Gastroesophageal sphincter (tissue), 4 donors: ENCODE measurements around the gene FBXO47. TPM values are rescaled to one million over a fixed set of nuclear protein-coding genes. Genes with fewer than 3 reads are reported as not detected.
"Not testable (repeated sequence)": the region's sequence is repeated elsewhere in the genome, so short reads cannot be mapped to it uniquely, and the experiment has no call there.

Experiments used
- ATAC-seq: fragments of 150-250 bp; one replicate; pipeline ENCODE4 v1.9.1; 2016; ENCODE audit warnings: mild to moderate bottlenecking, moderate library complexity
- H3K27ac ChIP-seq, 4 donors: fragments of 200-600 bp; sonication (generic) in 3 of 4; 1 replicate in 3 of 4; 2 replicates in 1 of 4; pipeline ENCODE4 v1.5.1; 2016 to 2019
- H3K27me3 ChIP-seq: fragments of 200-600 bp; sonication (generic); one replicate; pipeline ENCODE4 v1.5.1; 2019
- H3K36me3 ChIP-seq, 2 donors: fragments of 200-600 bp; sonication (generic); one replicate each; pipeline ENCODE4 v1.5.1; 2019; ENCODE audit warnings: control low read depth in 1 of 2
- H3K4me1 ChIP-seq, 3 donors: fragments of 200-600 bp; sonication (generic); 1 replicate in 2 of 3; 2 replicates in 1 of 3; pipeline ENCODE4 v1.5.1; 2016 to 2019; ENCODE audit warnings: control low read depth in 2 of 3
- H3K4me3 ChIP-seq, 2 donors: fragments of 200-600 bp; sonication (generic); one replicate each; pipeline ENCODE4 v1.5.1; 2019; ENCODE audit warnings: mild to moderate bottlenecking in 1 of 2, moderate library complexity in 1 of 2
- H3K9me3 ChIP-seq, 3 donors: fragments of 200-600 bp; sonication (generic); one replicate each; pipeline ENCODE4 v1.5.1; 2017 to 2019; ENCODE audit warnings: control low read depth in 2 of 3
- EP300 ChIP-seq: sonication (generic); formaldehyde crosslinking; IDR thresholded peaks from one replicate; pipeline ENCODE4 v1.6.1; 2017; ENCODE audit warnings: antibody characterized with exemption, mild to moderate bottlenecking
- POLR2A ChIP-seq, 2 donors: fragments of 450-650 bp; IDR thresholded peaks; one replicate each; pipeline ENCODE4 v1.6.1; 2017; ENCODE audit warnings: antibody characterized with exemption in 2 of 2, mild to moderate bottlenecking in 2 of 2, moderate library complexity in 1 of 2
- POLR2AphosphoS5 ChIP-seq: sonication (generic); formaldehyde crosslinking; IDR thresholded peaks from one replicate; pipeline ENCODE4 v1.6.1; 2017; ENCODE audit warnings: antibody characterized with exemption
- WGBS, 2 donors: methylation state at CpG; one replicate each; pipeline ENCODE4 v1.1.5; 2018; ENCODE audit warnings: low coverage in 1 of 2; 5-methylcytosine and 5-hydroxymethylcytosine counted together
- total RNA-seq, 4 donors: library from RNA; depleted of rRNA; stranded (reverse); fragments of >200 nt; gene quantifications; one replicate each; pipeline ENCODE4 v1.1.0, GENCODE V29; 2016
- TF ChIP-seq, protein P1 (sequence below), 4 experiments: fragments of 200-600 bp in 2 of 4; fragments of 450-650 bp in 2 of 4; sonication (generic) in 1 of 4; IDR thresholded peaks; one replicate each; pipeline ENCODE4 v1.5.1; 2017 to 2019; ENCODE audit warnings: antibody characterized with exemption in 4 of 4, mild to moderate bottlenecking in 2 of 4, moderate library complexity in 2 of 4

FBXO47 gene
- total RNA-seq, 4 donors from 2014 or later = 0.25 TPM; not detected in 3

GRCh38 chr17:38947189-38947588 is 20.0 kb downstream of the FBXO47 start:
- peaks cover 0 to 17% (median 0%) of the 10 kb centered on the region in 3 donors for H3K4me1 ChIP-seq
- H3K36me3 ChIP-seq = no peaks in the 10 kb centered on the region
- no peak overlapping the region for H3K27ac ChIP-seq
- no peak for ATAC-seq
- TF ChIP-seq POLR2AphosphoS5 = no peak
- no peak for TF ChIP-seq POLR2A (IDR thresholded peaks at IDR 0.05)
- TF ChIP-seq, protein P1, sequence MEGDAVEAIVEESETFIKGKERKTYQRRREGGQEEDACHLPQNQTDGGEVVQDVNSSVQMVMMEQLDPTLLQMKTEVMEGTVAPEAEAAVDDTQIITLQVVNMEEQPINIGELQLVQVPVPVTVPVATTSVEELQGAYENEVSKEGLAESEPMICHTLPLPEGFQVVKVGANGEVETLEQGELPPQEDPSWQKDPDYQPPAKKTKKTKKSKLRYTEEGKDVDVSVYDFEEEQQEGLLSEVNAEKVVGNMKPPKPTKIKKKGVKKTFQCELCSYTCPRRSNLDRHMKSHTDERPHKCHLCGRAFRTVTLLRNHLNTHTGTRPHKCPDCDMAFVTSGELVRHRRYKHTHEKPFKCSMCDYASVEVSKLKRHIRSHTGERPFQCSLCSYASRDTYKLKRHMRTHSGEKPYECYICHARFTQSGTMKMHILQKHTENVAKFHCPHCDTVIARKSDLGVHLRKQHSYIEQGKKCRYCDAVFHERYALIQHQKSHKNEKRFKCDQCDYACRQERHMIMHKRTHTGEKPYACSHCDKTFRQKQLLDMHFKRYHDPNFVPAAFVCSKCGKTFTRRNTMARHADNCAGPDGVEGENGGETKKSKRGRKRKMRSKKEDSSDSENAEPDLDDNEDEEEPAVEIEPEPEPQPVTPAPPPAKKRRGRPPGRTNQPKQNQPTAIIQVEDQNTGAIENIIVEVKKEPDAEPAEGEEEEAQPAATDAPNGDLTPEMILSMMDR (IDR thresholded peaks at IDR 0.05) = no peak
- no peak for TF ChIP-seq EP300
- no peaks in the 10 kb centered on the region for H3K27me3 ChIP-seq
- no peak overlapping the region for H3K4me3 ChIP-seq
- WGBS, 2 donors = 100% methylated on average over 1 to 2 of the region's 2 CpGs
- no peaks in the 10 kb centered on the region for H3K9me3 ChIP-seq

GRCh38 chr17:38943607-38944006 is 23.6 kb downstream of the FBXO47 start:
- Histone ChIP-seq H3K27me3 (no peaks in the 10 kb centered on the region), H3K4me3 (no peak overlapping the region), H3K9me3 (no peaks in the 10 kb centered on the region), H3K4me1 (peaks cover 0 to 17% (median 0%) of the 10 kb centered on the region in 3 donors), H3K36me3 (no peaks in the 10 kb centered on the region), H3K27ac (no peak overlapping the region)
- WGBS, 2 donors = 31 to 44% methylated on average over 2 to 4 of the region's 8 CpGs
- ATAC-seq = no peak
- TF ChIP-seq, protein P1 (IDR thresholded peaks at IDR 0.05) = no peak
- TF ChIP-seq POLR2A (IDR thresholded peaks at IDR 0.05) = no peak
- TF ChIP-seq POLR2AphosphoS5 = no peak
- no peak for TF ChIP-seq EP300

GRCh38 chr17:38942696-38943334 is 24.4 kb downstream of the FBXO47 start:
- Histone ChIP-seq H3K9me3 (no peaks in the 10 kb centered on the region), H3K27me3 (no peaks in the 10 kb centered on the region), H3K4me1 (peaks cover 0 to 17% (median 0%) of the 10 kb centered on the region in 3 donors), H3K4me3 (no peak overlapping the region), H3K36me3 (no peaks in the 10 kb centered on the region), H3K27ac (peak overlapping the region in 1 of 4 donors; percentile 31)
- ATAC-seq = no peak
- 25 to 37% methylated on average over 4 of the region's 4 CpGs for WGBS, 2 donors
- TF ChIP-seq EP300 (no peak), POLR2AphosphoS5 (no peak), POLR2A (IDR thresholded peaks at IDR 0.05) (no peak)
- TF ChIP-seq, protein P1 (IDR thresholded peaks at IDR 0.05) = no peak

DNA sequence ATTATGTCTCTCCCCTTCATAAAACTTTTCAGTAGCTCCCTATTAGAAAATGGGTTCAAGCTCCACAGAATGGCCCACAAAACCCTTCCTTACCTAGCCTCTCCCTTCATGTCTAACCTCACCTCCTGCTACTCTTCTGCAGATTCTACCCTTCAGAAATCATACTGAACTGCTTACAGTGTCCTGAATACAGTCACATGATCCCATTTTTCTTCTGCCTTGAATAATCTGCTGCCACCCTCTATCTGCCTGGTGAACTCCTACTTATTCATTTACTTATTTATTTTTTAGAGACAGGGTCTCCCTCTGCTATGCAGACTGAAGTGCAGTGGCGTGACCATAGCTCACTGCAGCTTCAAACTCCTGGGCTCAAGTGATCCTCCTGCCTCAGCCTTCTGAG is 26.8 kb downstream of the FBXO47 start:
- ATAC-seq = no peak
- TF ChIP-seq POLR2AphosphoS5 = no peak
- WGBS, 2 donors = 86 to 100% methylated on average over 1 of the region's 1 CpG

DNA sequence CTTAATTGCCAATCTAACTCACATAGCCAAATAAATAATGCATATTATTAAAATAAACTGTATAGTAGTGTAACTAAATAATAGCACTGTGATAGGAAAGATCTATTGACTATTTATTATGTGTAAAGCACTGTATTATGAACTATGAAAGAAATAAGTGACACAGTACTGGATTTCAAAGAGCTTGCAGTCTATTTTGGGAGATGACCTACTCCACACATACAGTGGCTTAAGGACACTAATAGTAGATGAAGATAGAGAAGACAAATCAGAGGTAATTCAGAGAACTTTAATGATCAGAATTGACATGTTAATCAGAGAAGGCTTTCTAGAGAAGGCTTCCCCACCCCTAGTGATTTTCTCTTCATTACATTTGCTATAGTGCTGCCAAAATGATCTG is 27.2 kb downstream of the FBXO47 start:
- H3K36me3 ChIP-seq = no peaks in the 10 kb centered on the region
- no peak overlapping the region for H3K4me3 ChIP-seq
- no peak overlapping the region for H3K27ac ChIP-seq
- no peaks in the 10 kb centered on the region for H3K27me3 ChIP-seq
- no peaks in the 10 kb centered on the region for H3K9me3 ChIP-seq
- H3K4me1 ChIP-seq = peaks cover 0 to 17% (median 0%) of the 10 kb centered on the region in 3 donors
- TF ChIP-seq POLR2AphosphoS5 = no peak
- TF ChIP-seq, protein P1 (IDR thresholded peaks at IDR 0.05) = no peak
- no peak for TF ChIP-seq EP300
- no peak for TF ChIP-seq POLR2A (IDR thresholded peaks at IDR 0.05)
- ATAC-seq = no peak

More for the DNA sequence above, 26.8 kb downstream of the FBXO47 start:
- Histone ChIP-seq H3K4me3 (no peak overlapping the region), H3K27me3 (no peaks in the 10 kb centered on the region), H3K9me3 (no peaks in the 10 kb centered on the region), H3K27ac (no peak overlapping the region), H3K36me3 (no peaks in the 10 kb centered on the region), H3K4me1 (peaks cover 0 to 17% (median 0%) of the 10 kb centered on the region in 3 donors)

DNA sequence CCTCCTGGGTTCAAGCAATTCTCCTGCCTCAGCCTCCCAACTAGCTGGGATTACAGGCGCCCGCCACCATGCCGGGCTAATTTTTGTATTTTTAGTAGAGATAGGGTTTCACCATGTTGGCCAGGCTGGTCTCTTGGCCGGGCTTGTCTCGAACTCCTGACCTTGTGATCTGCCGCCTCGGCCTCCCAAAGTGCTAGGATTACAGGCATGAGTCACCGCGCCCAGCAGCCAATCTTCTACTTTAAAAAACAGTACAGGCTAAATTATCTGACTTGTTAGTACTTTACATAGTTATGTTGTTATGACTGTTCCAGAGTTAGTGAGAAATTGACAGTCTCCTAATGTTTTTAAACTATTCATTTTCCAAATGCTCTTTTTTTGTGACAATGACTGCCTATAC is 33.2 kb downstream of the FBXO47 start:
- H3K4me3 ChIP-seq, H3K4me1 ChIP-seq, H3K36me3 ChIP-seq, ATAC-seq, H3K27ac ChIP-seq, H3K27me3 ChIP-seq, H3K9me3 ChIP-seq: not testable (repeated sequence)
- 60 to 73% methylated on average over 4 to 9 of the region's 9 CpGs for WGBS, 2 donors

GRCh38 chr17:38930782-38931181 is 36.4 kb downstream of the FBXO47 start:
- not testable (repeated sequence) for H3K4me3 ChIP-seq, H3K36me3 ChIP-seq, H3K9me3 ChIP-seq, H3K27ac ChIP-seq, ATAC-seq, H3K27me3 ChIP-seq
- H3K4me1 ChIP-seq = peaks cover 0 to 14% (median 0%) of the 10 kb centered on the region in 3 donors
- whole genome bisulfite sequencing, 2 donors = no CpG with 5 or more reads among the region's 36 CpGs
